GM18861 (cell line): ENCODE results near the gene NTRK1.
"Not testable (repeated sequence)": the region's sequence is repeated elsewhere in the genome, so short reads cannot be mapped to it uniquely, and the experiment has no call there.

Source experiments
- ATAC-seq: cut with Tn5 transposase; IDR thresholded peaks from one replicate; pipeline ENCODE4 v1.9.1; 2021; ENCODE audit not compliant: unreplicated experiment

NTRK1 gene

GRCh38 chr1:156911577-156912298 is 51.1 kb downstream of the NTRK1 start:
- ATAC-seq = no peak

GRCh38 chr1:156912310-156912709 is 51.6 kb downstream of the NTRK1 start:
- no peak for ATAC-seq

GRCh38 chr1:156912861-156913808 is 52.5 kb downstream of the NTRK1 start:
- no peak for ATAC-seq

GRCh38 chr1:156913809-156914387 is 53.2 kb downstream of the NTRK1 start:
- ATAC-seq = no peak

GRCh38 chr1:156914440-156914856 is 53.8 kb downstream of the NTRK1 start:
- ATAC-seq = no peak

- ATAC-seq = no peak
These were observed 59.8 kb downstream of the NTRK1 start, which contains the start of gene LRRC71 for GRCh38 chr1:156920233-156921052. TSS of gene LRRC71 (plus strand) at chr1:156920632. CDS start at chr1:156920804, 172 bp downstream.

GRCh38 chr1:156921053-156921529 is 60.4 kb downstream of the NTRK1 start:
- no peak for ATAC-seq

- no peak for ATAC-seq
These were observed 62.5 kb downstream of the NTRK1 start for GRCh38 chr1:156922986-156923669.

- no peak for ATAC-seq
These were observed 63.2 kb downstream of the NTRK1 start for GRCh38 chr1:156923670-156924477.

- no peak for ATAC-seq
These were observed 64.0 kb downstream of the NTRK1 start for GRCh38 chr1:156924478-156925153.

- ATAC-seq = no peak
These were observed 64.7 kb downstream of the NTRK1 start for GRCh38 chr1:156925154-156926010.

- no peak for ATAC-seq
These were observed 65.5 kb downstream of the NTRK1 start for GRCh38 chr1:156926175-156926574.

- ATAC-seq = not testable (repeated sequence)
These were observed 66.0 kb downstream of the NTRK1 start for GRCh38 chr1:156926695-156927094.

- no peak for ATAC-seq
These were observed 66.8 kb downstream of the NTRK1 start for GRCh38 chr1:156927215-156928042.

GRCh38 chr1:156928043-156928602 is 67.5 kb downstream of the NTRK1 start:
- ATAC-seq = no peak

GRCh38 chr1:156929596-156930238 is 69.1 kb downstream of the NTRK1 start:
- ATAC-seq = no peak
